ENCODE results near the gene SPRYD7.
"Not testable (repeated sequence)": the region's sequence is repeated elsewhere in the genome, so short reads cannot be mapped to it uniquely, and the experiment has no call there.

The SPRYD7 gene

GRCh38 chr13:49932066-49932465, 4.1 kb downstream of the SPRYD7 start:
- DNase-seq, result no peak

GRCh38 chr13:49927755-49928154, 8.4 kb downstream of the SPRYD7 start:
- DNase-seq, result peak; percentile 44

- DNase-seq, result no peak
These were observed 10.2 kb downstream of the SPRYD7 start for GRCh38 chr13:49925881-49926418.

GRCh38 chr13:49922301-49922700, 13.8 kb downstream of the SPRYD7 start:
- no peak for DNase-seq

- DNase-seq, result not testable (repeated sequence)
These were observed 15.2 kb downstream of the SPRYD7 start for GRCh38 chr13:49920969-49921368.

- DNase-seq, result not testable (repeated sequence)
These were observed 18.0 kb downstream of the SPRYD7 start for GRCh38 chr13:49918106-49918505.

- no peak for DNase-seq
These were observed 21.2 kb downstream of the SPRYD7 start for GRCh38 chr13:49914947-49915346.

- DNase-seq, result no peak
These were observed 27.5 kb downstream of the SPRYD7 start for GRCh38 chr13:49908637-49909036.

GRCh38 chr13:49904729-49905456, 31.2 kb downstream of the SPRYD7 start:
- no peak for DNase-seq

- DNase-seq, result no peak
These were observed 37.3 kb downstream of the SPRYD7 start for GRCh38 chr13:49898792-49899191.

- no peak for DNase-seq
These were observed 38.4 kb downstream of the SPRYD7 start for GRCh38 chr13:49897713-49898112.

GRCh38 chr13:49895826-49896225, 40.3 kb downstream of the SPRYD7 start:
- DNase-seq, result no peak

GRCh38 chr13:49893591-49893990, 42.5 kb downstream of the SPRYD7 start:
- no peak for DNase-seq

- no peak for DNase-seq
These were observed 45.8 kb downstream of the SPRYD7 start for GRCh38 chr13:49890376-49890775.

GRCh38 chr13:49878682-49879081, 57.5 kb downstream of the SPRYD7 start:
- no peak for DNase-seq

- DNase-seq, result peak; percentile 10
These were observed 58.4 kb downstream of the SPRYD7 start for GRCh38 chr13:49877629-49878218.

- no peak for DNase-seq
These were observed 61.7 kb downstream of the SPRYD7 start for GRCh38 chr13:49874430-49874829.

GRCh38 chr13:49869519-49869918, 66.6 kb downstream of the SPRYD7 start:
- DNase-seq, result peak; percentile 11

GRCh38 chr13:49867834-49868233, 68.3 kb downstream of the SPRYD7 start:
- DNase-seq, result no peak

GRCh38 chr13:49865218-49865617, 70.9 kb downstream of the SPRYD7 start:
- no peak for DNase-seq

GRCh38 chr13:49864509-49864908, 71.6 kb downstream of the SPRYD7 start:
- no peak for DNase-seq
